Embryonic facial prominence (tissue), 1 donor: Measurements from ENCODE around the gene PIP4P1.
A peak's percentile ranks its signal among the peaks of the same experiment; 100 is the strongest.
"Not testable (repeated sequence)": the region's sequence is repeated elsewhere in the genome, so short reads cannot be mapped to it uniquely, and the experiment has no call there.

ENCODE experiments used
- DNase-seq: peaks from one replicate; pipeline ENCODE4 v3.0.0-alpha.2; 2016; ENCODE audit errors: extremely low spot score

Gene PIP4P1

DNA sequence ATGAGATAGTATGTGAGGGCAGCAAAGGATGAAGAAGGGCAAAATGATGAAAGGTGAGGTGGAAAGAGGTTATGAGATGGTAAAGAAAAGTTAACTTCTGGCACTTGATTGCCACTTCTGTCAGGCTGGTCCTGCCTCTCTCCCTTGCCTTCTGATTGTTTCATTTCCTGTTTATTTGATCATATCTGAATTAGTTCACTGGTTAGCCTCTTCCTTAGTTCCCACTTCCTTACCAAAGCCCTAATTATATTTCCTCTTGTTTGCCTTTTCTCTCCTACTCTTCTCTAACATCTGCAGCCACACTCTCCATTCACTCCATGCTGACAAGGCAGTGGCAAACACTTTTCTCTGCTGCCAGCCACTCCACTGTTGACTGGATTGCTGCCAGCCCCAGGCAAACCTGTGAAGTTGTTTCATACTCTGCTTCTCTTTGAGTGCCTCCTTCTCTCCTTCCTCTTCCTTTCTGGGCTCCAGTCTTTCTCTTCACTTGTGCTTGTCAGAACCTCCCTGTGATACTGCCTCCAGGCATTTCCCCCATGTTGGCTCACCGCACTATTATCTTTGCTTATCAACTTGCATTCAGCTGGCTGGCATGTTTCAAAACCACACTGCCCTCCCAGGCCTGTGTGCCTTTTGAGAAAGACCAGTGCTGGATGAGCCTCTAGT, 16.1 kb upstream of the PIP4P1 start:
- DNase-seq, result no peak

DNA sequence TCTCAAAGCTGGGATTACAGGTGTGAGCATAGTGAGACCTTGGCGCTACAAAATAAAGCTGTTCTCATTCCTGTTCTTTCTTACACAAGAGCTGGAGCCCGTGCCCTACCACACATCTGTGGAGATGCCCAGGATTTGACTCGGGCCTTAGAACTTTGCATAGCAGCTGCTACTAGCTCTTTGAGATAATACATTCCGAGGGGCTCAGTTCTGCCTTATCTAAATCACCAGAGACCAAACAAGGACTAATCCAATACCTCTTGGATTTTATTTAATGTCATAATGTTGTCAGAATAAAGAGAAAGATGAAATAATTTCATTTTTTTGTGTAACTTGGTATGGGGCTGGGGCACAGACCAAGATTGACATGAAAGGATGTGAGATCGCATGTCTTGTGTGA, 15.5 kb upstream of the PIP4P1 start:
- DNase-seq, result no peak

DNA sequence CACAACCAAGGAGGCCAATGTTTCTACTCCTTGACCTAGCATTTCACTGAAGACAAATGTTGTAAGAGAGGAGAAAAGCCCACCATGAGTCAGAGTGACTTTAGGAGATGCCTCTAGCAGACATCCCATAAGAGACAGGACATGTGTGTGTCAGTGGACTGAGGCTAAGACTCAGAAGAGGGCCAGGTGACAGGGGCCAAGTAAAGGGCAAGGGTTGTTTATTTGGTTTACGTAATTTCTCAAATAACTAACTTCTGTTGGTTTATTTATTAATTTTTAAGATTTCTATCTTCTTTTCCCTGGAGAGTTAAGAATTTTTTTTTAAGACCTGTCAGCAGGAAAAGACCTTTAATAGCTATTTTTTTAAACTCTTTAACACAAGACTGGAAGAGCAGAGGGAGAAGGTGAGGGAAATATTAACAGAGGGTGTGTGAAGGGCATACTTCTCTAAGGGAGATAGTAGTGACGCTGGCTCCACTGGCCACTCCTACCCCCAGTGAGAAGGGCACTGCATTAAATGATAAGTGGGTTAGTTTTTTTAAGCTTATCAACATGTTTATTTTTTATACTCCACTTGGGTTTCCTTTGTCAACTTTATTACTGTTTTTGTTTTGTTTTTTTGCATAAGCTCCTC, 11.4 kb upstream of the PIP4P1 start:
- no peak for DNase-seq

DNA sequence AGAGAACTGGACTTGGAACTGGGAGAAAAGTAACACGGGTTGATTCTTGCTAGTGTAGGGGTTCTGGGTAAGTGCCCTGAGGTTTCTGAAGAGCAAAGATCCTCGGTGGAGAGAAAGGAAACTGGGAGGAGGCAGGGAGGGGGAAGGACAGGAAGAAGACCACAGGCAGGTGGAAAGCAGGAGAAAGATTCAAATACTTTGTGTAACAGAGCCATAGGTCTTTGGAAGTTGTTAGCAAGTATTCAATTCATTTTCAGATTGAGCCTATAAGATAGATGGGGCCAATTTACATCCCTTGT, 9.3 kb upstream of the PIP4P1 start:
- no peak for DNase-seq

DNA sequence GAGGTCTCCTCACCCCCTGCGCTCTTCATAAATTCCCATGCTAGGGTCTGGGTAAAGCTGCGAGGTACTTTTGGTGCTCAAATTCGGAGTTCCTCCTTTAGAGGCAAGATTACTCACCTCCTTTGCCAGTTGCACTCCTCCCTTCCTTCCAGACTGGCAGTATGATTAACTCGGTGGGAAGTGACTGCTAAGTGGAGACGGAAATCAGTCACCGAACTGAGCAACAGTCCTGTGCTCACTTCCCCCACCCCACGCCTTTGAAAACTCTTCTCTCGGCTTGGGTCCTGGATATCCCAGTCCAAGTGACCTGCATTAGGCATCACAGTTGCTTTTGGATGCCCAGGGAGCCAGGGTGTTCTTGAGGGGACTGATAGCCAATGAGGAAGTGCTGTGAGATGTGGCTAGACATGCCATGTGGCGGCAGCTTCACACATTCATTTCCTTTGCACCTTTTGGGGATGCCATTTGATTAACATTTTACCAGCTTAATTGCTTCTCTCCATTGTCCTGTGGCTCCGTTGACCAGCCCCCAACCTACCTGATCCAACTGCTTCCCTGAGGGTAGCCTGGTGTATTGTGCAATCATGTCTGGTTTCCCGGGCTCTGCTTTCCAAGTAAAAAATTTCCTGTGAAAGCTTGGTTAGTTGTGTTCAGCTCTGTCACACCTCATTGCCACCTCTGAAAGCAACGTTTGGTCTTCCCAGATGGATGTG, 8.8 kb upstream of the PIP4P1 start:
- DNase-seq, result no peak

DNA sequence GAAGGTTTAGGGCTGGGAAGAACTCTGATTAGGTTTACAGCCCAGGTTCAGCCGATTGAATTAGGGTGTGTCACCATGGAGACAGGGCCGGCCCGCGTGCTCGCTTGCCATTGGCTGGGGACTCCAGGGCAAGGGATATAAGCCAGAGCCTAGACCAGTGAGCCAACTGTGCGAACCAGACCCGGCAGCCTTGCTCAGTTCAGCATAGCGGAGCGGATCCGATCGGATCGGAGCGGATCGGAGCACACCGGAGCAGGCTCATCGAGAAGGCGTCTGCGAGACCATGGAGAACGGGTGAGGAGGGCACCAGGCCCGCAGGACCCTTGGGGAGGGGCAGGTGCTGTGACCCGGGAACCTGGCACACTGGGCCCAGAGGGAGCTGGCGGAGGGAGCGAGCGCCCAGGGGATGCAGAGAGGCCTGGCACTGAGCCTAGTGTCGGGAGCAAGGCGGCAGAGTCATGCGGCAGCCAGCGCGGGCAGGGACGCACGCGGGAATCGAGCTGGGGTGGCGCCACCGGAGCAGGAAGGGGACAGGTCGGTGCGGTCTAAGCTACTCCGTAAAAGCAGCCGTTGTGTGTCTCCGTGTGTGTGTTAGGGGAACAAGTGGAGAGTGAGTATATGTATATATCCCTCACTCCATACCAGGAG, 8.1 kb upstream of the PIP4P1 start, which contains the start of gene PNP:
Gene PNP, plus strand, starts transcription at position 165 of the 648 bp plus-strand sequence. Its CDS starts 119 bp downstream, at position 284.
- peak; percentile 24 for DNase-seq

DNA sequence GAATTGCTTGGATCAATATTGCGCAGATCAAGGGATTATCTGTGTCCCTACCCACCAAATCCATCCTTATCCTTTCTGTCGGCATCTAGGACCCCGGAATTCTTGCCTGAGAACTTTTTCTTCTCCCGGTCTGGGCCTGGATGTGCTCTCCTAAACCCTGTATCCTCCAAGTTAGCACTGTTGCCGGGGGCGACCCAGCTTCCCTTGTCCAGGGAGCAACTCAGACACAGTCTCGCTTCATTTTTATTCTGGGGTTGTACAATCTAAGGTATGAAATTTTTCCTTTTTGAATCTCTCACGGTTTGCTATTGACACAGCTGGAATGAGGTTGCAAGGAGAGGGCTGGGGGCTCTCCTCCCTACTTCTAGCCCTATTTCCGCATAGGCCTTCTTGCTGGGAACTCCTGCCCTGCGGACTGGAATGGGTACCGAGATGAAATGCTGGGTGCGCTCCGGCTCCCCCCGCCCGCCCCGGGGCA, 7.6 kb upstream of the PIP4P1 start:
- no peak for DNase-seq

DNA sequence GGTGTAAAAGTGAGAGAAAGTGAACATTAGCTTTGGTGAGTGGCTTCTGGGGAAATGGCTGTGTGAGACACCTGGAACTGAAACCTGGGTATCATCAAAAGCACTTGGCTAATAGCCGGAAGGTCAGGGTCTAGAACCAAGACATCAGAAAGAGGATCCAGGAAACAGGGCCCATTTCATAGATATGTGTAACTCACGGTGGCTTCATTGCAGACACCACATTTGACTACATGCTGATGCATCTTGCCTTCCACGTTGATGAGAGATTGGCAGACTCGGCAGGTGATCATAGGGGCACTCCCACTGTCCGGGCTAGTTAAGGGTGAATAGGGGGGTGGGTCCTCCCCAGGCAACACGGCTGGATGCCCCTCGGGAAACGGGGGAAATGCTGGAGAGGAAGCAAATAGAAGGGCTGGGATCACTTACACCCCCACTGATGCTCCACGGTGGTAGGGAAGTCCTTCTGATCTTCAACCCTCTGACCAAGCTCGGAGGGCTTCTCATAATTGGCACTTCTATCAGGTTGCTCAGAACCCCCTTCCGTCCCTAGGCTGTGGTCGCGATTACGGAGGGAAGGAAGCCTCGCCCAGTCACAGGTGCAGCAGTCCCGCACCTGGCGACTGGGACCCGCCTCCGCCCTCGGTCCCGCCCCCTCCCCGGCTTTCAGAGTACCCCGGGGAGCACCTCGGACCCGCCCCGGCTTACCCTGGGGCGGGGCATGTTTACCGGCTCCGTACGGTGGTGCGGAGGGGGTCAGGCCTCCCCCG, 593 bp downstream of the PIP4P1 start:
- no peak for DNase-seq

DNA sequence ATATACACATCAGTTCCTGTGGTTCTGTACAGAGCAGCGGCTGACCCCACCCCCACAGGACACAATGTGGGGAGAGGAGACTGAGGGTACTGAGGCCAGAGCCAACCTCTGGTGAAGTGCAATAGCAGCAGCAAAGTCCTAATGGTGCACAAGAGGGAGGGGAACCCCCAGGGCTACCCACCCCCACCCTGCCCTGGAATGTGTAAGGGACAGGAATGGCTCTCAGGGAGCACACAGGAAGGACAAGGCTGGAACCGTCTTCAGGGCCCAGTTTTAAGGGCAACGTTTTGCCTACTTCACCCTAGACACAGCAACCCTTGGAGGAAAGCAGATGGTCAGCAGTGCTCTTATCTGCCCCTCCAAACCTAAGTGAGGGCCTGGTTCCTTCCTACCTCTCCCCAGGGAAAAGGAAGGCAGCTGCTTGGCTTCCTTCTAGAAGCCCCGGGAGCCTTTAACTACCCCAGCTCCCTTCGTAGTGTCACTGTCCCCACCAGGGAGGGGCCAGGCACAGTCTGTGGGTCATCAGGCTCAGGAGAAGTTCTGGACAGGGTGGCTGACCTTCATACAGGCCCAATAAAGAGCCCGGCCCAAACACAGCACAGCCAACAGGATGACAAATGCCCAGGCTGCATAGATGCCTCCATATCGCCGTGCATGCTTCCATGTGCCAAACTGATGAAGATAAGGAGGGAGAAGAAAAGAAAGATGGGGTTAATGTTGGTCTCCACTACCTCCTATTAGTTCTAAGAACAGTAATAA, 3.0 kb downstream of the PIP4P1 start:
- no peak for DNase-seq

DNA sequence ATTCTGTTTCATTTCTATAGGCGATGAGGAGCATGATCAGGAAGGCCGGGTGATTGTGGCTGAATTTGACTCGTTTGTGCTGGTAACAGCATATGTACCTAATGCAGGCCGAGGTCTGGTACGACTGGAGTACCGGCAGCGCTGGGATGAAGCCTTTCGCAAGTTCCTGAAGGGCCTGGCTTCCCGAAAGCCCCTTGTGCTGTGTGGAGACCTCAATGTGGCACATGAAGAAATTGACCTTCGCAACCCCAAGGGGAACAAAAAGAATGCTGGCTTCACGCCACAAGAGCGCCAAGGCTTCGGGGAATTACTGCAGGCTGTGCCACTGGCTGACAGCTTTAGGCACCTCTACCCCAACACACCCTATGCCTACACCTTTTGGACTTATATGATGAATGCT, 4.3 kb downstream of the PIP4P1 start:
- DNase-seq, result no peak

DNA sequence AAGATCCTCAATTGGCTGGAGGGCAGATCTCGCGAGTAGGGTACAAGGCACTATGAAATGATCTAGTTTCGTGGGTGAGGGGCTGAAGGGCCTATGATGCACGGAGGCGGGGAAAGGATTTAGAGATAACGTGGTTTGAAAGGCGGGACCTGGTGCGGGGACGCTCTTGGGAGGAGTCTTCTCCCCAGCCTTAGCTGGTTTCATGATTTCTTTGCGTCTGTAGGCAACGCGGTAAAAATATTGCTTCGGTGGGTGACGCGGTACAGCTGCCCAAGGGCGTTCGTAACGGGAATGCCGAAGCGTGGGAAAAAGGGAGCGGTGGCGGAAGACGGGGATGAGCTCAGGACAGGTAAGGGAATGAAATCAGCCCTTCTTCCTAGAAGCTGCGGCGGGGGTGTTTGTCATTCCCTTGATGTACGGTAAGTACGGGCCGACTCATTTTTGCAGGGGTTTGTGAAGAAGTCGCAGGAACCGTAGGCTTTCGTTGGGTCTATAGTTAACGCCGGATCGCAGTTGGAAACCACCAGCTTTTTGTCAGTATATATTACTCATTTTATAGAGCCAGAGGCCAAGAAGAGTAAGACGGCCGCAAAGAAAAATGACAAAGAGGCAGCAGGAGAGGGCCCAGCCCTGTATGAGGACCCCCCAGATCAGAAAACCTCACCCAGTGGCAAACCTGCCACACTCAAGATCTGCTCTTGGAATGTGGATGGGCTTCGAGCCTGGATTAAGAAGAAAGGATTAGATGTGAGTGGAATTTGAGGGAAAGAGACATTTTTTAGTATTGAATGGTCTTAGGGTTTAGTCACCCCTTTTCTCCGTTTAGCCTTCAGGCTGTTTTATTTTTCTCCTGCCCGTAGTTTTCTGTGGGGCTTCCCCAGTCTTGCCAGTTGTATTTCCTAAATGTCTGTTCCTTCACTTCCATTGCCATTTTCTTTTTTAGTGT, 5.6 kb downstream of the PIP4P1 start:
- DNase-seq, result peak; percentile 33

DNA sequence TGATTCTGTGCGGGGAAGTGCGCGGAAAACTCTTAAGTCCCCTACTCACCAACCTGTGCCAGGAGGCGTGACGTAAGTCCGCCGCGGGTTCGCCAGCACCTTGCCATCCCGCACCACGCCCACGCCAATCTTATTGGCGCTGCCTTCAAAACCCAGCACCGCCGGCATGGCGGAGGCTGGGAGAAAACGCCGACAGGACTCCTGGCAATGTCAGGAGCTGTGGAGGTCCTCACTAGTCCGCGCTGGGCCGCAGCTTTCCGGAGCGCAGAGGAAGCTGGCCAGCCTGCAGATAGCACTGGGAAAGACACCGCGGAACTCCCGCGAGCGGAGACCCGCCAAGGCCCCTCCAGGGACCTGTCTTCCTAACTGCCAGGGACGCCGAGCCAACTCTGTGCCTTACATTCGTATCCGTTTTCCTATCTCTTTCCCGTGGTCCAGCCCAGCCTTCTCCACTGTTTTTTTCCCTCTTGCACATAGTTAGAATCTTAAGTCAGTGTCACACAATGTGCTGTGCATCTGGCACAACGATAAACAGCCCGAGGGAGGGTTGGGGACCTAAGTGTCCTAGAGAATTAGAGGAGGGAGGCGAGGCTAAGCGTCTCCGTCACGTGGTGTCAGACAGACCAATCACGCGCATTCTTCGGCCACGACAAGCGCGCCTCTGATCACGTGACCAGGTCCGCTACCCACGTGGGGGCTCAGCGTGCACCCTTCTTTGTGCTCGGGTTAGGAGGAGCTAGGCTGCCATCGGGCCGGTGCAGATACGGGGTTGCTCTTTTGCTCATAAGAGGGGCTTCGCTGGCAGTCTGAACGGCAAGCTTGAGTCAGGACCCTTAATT, 6.5 kb downstream of the PIP4P1 start, which contains the start of the genes APEX1 and OSGEP:
Gene APEX1, plus strand, starts transcription at position 711 of the 839 bp plus-strand sequence. CDS start 420 bp downstream, outside the sequence.
Gene OSGEP, minus strand, starts transcription at position 297 of the 839 bp plus-strand sequence. Its CDS starts 129 bp downstream, at position 168.
- peak; percentile 99 for DNase-seq

DNA sequence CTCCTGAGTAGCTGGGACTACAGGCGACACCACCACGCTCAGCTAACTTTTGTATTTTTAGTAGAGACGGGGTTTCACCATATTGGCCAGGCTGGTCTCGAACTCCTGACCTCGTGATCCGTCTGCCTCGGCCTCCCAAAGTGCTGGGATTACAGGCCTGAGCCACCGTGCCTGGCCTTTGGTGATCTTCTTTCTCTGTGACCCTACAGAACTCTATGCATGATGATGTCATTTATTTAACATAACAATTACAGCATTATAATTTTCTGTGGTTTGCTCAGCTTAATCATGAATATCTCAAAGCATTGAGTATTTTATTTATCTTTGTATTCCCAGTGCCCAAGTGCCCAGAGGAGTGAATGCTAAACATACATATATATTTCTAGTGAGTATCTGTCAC, 8.4 kb downstream of the PIP4P1 start:
- not testable (repeated sequence) for DNase-seq

DNA sequence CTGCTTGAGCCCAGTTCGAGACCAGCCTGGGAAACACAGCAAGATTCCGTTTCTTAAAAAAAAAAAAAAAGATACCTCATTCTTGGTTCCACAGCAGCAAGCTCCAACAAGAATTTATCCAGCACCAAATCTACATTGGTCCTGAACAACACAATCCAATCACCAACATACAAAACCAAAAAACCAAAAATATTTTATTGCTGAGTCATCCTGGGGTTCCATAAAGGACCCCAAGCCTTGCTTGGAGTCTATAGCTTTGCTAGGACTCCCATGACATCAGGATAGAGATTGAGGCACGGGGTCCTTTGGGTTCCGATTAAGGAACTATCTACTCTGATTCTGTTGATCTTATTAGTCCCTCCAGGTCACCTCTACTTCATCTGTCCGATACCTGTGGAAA, 14.3 kb downstream of the PIP4P1 start:
- DNase-seq, result no peak

DNA sequence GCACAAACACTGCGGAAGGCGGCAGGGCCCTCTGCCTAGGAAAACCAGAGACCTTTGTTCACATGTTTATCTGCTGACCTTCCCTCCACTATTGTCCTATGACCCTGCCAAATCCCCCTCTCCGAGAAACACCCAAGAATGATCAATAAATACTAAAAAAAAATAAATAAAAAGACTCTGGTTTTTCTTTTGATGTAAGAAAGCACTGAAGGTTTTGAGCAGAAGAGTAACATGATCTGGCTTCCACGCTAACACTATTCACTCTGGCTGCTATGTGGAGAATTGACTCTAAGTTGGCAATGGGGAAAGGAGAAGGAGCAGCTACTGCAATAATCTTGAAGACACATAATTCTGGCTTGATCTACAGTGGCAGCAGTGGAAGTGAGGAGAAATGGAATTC, 17.6 kb downstream of the PIP4P1 start:
- DNase-seq, result not testable (repeated sequence)

DNA sequence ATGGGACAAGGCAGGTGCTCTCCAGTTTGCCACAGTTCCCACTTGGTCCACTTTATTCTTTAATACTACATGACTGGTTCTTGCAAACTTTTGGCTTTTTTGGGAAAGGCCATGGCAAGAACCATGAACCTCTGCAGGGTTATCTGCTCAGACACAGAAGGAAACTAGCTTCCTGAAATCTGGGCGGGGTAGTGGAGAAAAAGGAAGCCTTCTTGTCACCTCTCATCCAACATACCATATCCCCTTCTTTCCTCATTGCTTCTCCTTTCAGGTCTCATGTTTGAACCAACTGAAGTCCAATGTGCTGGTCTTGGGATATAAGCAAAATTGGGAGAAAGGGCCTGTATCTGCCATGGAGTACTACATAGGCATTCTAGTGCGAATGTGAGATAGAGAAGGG, 19.8 kb downstream of the PIP4P1 start:
- DNase-seq, result no peak

DNA sequence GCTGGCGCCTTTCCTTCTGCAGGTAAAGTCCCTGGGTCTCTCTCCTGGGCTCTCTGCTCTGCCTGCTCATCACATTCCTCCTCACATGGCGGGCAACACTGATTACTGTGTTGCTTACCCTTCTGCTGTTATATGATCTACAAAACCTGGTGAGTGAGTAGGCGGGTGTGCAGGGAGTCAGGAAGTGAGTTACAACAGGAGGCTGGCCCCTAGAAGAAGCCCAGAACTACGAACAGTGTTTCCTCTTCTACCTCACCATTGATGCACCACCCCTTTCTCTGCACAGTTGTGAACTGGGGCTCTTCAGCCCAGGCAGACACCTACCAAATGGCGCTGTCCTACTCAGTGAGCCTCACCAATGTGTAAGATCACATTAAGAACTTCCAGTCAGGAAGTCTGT, 20.4 kb downstream of the PIP4P1 start:
- DNase-seq, result no peak

DNA sequence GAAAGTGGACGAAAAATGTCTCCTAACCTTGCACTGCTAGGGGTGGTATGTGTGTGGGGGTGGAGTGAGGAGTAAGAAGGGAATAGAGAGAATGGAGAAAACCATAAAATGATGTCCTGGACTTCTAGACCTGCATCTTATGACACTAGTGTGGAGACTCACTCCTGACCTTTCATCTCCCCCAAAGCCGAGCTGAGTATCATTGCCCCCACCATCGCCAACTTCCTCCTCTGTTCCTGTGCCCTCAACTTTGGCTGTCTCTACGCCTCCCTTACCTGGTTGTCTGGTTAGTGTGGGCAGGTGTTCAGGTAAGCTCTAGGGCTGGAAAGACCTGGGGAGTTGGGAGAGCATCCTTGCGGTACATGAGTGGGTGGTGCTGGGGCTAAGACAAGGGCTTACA, 20.8 kb downstream of the PIP4P1 start:
- no peak for DNase-seq

DNA sequence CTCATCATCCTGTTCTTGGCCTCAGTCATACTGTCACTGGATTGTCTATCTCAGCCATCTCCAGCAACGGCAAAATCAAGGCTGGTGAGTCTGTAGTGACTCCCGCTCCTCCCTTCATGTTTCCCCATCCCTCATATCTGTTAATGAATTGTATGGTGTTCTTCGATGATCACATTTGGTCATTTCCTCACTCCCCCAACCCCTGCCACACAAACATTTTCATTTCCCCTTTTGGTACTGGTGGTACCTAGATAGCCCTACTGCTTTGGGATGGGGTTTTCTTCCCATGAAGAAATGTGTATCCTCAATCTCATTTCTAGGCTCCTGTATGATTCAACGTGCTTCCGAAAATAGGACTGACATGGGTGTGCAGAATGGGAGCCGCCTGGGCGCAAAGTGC, 22.6 kb downstream of the PIP4P1 start:
- DNase-seq, result no peak
